Activated T-cell treated with anti-CD3 and anti-CD28 coated beads for 4 hours (primary cell): ENCODE results near the gene MAP3K2.
"Not testable (repeated sequence)": the region's sequence is repeated elsewhere in the genome, so short reads cannot be mapped to it uniquely, and the experiment has no call there.

Experiments used
- DNase-seq: peaks from one replicate; pipeline ENCODE4 v3.0.0-alpha.2; 2020

MAP3K2 gene

DNA sequence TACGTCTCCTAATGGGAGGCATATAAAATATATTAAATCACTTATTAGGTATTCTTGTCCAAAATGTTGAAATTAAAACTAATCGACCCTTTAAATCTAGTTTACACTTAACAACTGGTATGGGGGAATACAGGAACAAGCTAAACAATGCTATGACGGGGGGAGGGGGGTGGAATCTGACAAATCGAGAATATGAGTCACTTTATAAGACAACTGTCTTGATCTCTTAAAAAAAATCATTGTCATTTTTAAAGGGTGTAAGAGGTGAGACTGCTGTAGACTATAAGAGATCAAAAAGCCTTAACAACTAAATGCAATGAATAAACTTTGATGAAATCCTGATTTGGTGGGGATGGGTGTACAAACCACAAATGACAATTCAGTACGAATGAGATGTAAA lies 6.0 kb downstream of the MAP3K2 start:
- DNase-seq, result peak; percentile 31

DNA sequence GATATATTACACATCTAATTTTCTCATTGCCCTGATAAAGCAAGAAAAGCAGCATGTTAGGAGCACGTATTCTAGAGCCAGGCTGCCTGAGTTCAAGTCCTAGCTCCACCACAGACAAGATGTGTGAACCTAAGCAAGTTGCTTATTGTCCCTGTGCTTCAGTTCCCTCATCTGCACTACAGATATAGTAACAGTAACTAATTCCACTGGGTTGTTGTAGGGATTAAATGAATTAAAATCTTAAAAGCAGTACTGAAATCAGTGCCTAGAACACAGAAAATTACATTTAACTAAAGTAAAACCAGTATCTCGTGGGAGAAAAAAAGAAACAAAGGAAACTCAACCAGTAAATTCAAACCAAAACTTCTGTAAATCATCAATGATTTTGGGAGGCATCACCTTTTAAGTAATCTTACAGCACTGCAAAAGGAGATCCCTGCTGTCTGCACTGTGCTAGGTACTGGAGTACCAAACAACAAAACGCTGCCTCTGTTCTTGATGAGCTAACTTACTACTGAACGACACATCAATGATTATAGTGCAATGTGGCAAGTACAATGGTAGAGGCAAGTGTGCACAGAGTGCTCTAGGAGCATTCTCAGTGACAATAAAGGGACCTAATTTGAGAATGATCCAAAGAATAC lies 7.9 kb downstream of the MAP3K2 start:
- DNase-seq, result no peak

DNA sequence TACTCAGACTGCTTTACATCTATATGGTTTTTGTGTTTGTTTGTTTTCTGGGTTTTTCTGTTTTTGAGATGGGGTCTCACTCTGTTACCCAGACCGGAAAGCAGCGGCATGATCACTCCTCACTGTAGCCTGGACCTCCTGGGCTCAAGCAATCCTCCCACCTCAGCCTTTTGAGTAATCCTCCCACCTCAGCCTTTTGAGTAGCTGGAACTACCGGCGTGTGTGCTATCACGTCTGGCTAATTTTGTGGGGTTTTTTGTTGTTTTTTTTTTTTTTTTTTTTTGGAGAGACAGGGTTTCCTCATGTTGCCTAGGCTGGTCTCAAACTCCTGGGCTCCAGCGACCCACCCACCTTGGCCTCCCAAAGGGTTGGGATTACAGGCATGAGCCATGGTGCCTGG lies 9.1 kb downstream of the MAP3K2 start:
- DNase-seq, result no peak

DNA sequence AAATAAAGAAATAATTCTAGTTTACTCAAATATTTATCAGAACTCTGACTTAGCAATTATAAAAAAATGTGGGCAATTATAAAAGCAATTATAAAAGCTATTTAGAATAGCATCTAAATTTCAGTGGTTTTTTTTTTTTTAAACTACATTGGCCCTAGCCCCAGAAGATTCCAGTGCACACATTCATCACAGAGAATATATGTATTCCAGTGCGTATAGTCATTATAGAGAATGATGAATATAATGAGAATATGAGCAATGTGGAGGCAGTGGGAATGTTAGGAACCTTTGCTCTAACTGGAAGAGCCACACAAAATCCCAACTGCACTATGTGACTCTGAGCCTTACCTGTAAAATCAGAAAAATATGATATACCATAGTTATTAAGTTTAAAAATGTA lies 10.5 kb downstream of the MAP3K2 start:
- DNase-seq, result no peak

DNA sequence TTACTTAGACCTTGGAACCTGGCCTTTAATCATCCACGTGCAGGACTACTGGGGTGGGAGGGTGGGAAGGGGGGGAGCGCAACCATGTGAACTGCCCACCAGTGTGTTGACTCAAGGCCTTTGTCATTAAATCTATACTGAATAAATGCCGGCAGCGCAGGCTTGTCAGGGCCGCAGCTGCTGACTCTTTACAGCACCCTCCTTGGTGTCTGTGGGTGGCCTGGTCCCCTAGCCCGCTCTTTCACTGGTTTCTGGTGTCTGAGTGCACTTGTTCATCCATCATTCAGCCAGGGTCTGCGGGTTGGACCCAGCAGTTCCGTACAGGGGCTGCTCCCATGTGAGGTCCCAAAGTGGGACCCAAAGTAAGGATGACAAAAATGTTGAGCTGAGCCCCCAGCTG lies 11.5 kb downstream of the MAP3K2 start:
- DNase-seq, result no peak

DNA sequence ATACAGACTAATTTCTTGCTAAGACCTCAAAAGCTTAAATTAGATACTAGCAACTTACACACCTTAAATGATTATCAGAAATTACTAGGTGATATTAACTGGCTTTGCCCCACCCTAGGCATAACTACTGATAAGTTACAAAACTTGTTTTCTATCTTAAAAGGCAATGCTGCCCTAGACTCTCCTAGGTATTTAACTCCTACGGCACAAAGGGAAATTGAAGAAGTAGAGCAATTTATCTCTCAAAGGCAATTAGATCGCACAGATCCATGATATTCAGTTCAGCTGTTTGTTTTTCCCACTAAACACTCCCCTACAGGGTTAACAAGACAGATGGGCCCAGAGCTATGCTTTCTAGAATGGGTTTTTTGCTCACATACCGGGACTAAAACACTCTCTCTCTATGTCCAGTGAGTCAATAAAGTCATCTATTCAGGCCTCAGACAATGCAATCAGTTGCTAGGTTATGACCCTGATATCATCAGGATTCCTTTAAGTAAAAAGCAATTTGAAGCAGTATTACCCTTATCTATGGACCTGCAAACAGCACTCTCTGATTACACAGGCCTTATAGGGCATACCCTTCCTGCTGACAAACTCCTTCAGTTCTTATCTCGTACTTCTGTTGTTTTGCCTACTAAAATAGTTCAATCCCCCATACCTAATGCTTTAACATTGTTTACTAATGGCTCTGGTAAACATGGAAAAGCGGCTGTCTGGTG lies 14.3 kb downstream of the MAP3K2 start:
- DNase-seq, result no peak

DNA sequence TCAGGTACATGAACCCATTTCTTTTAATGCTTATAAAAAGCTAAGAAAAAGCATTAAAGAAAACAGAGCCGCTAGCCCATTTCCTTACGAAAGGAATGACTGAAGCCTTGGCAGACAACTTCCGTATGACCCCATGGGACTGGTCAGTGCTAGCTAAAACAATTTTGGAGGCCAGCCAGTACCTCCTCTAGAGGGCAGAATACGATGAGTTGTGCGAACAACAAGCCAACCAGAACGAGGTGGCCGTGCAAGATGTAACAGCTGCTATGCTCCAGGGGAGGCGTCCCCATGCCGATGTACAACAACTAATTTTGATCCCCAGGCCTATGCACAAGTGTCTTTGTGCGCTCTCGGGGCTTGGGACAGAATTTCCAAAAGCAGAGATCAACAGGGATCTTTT lies 16.7 kb downstream of the MAP3K2 start:
- DNase-seq, result no peak

DNA sequence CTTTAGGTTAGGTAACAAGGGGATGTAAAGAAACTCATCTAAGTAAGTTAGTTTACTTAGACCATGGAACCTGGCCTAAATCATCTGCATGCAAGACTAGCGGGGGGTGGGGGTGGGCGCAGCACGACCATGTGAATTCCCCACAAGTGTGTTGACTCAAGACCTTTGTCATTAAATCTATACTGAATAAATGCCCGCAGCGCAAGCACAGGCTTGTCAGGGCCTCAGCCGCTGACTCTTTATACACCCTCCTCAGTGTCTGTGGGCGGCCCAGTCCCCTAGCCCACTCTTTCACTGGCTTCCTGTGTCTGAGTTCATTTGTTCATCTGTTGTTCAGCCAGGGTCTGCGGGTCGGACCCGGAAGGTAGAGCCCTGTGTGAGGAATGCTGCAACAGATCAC lies 17.8 kb downstream of the MAP3K2 start:
- no peak for DNase-seq

DNA sequence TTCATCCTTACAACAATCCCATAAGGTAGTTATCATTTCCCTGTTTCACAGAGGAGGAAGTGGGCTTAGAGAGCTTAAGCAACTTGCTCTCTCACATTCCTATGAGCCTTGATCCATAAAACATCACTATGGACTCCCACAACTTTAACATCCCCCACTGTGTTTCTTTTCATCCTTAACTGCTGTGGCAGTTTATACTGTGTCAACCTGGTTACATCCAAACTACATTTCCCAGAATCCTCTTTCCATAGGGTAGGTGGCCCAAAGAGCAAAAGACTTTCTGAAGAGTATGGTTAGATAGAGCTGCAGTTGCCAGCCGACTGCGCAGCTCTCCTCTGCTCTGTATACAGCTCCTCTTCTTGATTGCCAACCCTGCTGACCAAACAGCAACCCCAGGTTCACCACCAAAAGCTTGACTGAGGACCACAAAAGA lies 22.5 kb downstream of the MAP3K2 start:
- DNase-seq, result no peak

DNA sequence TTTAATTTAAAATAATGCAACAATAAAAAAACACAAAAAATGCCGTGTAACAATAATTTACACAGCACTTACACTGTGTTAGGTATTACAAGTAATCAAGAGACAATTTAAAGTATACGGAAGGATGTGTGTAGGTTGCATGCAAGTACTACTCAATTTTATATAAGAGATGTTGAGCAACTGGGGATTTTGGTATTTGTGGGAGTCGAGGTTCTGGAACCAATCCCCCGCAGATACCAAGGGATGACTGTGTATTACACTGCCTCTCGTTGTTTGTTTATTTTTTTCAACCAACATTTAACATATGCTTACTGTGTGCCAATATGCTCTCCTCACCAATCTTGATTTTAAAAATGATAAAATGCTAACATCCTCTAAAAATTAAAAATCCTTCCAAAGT lies 24.8 kb downstream of the MAP3K2 start:
- DNase-seq, result no peak

DNA sequence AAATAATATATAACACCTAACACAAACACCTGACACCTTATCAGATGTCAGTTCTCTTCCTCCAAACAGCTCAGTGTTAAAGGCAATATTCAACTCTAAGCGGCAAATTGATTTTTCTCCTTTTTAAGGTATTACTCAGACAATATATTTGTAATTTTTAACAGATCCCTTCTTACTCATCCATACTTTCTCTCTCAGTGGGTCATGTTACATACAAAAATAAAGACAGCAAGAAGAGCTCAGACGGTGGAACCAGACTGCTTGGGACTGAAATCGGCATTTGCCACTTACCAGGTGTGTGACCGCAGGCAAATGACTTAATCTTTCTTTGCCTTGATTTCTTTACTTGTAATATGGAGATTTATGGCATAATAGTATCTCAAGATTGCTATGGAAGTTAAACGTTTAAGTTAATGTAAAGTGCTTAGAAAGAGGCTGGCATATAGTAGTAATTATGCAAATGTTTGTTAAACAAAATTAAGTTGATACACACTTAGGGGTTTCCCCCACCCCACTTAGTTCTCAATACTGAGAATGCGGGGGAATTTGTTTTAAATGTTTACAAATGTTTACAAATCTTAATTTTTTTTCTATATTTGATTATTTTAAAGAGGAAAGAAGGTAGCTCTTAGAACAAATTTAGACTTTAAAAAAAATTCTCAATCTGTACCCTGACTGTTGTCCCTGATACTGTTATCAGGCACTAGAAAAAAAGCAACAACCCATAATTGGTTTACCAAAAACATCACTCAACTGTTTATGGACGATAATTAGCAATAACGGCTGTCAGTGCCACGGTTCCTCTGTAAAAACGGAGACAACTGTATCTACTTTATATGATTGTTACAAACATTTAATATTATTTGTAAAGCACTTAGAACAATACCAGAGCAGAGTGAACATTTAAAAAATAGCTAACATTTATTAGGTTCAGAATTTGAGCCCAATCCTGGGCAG lies 25.6 kb downstream of the MAP3K2 start:
- DNase-seq, result no peak

DNA sequence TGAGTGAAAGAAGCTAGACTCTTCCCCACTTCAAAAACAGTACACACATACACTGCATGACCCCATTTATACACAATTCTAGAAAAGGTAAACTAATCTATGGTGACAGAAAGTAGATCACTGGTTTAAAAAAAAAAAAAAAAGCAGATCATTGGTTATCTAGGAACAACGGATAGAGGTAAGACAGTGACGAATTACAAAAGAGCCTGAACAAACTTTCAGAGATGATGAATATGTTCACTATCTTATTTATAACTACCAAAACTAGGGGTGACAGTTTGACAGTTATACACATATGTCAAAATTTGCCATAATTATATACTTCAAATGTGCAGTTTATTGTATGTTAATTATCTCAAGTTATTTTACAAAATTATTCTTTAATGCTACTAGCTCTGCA lies 27.5 kb downstream of the MAP3K2 start:
- no peak for DNase-seq

DNA sequence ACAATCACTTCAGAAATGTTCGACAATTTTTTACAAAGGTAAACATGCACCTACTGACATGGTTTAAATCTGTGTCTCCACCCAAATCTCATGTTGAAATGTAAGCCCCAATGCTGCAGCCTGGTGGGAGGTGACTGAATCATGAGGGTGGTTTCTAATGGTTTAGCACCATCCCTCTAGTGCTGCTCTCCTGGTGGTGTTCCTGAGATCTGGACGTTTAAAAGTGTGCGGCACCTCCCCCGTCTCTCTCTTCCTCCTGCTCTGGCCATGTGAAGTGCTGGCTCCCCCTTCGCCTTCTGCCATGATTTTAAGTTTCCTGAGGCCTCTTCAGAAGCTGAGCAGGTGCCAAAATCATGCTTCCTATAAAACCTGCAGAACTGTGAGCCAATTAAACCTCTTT lies 28.3 kb downstream of the MAP3K2 start:
- DNase-seq, result no peak

DNA sequence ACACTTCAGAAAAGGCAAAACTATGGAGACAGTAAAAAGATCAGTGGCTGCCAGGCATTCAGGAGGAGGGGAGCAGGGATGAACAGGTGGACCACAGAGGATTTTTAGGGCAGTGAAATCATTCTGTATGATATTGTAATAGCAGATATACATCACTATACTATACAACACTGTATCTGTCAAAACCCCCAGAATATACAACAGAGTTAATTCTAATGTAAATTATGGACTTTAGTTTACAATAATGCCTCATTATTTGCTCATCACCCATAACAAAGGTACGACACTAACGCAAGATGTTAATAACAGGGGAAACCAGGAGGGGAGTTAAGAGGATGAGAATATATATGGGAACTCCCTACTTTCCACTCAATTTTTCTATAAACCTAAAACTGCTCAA lies 28.8 kb downstream of the MAP3K2 start:
- no peak for DNase-seq

DNA sequence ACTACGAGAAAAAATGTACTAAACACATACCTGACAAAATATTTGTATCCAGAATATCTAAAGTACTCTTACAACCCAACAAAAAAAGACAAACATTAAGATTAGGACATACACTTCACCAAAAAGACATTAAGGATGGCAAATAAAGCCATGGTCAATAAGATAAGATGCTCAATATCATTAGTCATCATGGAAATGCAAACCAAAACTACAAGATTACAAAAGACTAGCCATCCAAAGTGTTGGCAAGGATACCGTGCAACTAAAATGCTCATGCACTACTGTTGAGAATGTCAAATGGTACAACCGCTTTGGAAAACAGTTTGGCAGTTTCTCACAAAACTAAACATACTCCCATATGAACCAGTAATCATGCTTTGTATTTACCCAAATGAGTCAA lies 29.7 kb downstream of the MAP3K2 start:
- no peak for DNase-seq

DNA sequence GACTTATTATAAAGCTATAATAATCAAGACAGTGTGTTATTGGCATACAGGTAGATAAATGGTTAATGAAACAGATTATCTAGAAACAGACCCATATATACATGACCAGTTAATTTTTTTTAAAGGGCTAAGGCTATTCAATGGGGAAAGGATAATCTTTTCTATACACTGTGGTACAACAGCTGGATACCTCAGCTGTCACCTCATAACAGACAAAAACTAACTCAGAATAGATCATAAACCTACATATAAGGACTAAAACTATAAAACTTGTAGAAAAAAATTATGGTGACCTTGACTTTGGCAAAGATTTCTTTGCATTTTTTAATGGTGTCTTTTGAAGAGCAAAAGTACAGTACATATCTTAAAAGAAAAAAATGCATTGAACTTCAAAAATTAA lies 30.2 kb downstream of the MAP3K2 start:
- no peak for DNase-seq

DNA sequence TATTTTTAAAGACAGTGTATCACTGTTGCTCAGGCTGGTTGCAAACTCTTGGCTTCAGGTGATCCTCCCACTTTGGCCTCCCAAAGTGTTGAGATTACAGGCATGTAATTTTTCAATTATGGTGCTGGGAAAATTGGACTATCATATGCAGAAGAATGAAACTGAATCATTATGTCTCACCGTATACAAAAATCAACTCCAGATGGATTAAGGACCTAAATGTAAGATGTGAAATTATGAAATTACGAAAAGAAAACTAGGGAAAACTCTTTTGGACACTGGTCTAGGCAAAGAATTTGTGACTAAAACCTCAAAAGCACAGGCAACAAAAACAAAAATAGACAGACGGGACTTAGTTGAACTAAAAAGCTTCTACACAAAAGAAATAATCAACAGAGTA lies 31.2 kb downstream of the MAP3K2 start:
- no peak for DNase-seq

DNA sequence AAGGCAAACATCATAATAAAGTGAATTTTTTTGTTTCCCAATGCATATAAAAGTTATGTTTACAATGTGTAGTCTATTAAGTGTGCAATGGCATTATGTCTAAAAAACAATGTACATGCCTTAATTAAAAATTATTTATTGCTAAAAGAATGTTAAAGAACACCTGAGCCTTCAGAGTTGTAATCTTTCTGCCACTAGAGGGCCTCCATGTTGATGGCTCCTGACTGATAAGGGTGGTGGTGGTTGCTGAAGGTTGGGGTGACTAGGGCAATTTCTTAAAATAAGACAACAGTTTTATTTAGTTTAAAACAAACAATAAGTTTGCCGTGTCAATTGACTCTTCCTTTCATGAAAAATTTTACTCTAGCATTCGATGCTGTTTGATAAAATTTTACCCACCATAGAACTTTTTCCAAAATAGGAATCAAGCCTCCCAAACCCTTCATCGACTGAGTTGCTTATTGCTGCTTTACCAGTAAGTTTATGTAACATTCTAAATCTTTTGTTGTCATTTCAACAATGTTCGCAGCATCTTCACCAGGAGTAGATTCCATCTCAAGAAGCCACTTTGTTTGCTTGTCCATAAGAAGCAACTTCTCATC lies 32.3 kb downstream of the MAP3K2 start:
- DNase-seq, result peak; percentile 25

DNA sequence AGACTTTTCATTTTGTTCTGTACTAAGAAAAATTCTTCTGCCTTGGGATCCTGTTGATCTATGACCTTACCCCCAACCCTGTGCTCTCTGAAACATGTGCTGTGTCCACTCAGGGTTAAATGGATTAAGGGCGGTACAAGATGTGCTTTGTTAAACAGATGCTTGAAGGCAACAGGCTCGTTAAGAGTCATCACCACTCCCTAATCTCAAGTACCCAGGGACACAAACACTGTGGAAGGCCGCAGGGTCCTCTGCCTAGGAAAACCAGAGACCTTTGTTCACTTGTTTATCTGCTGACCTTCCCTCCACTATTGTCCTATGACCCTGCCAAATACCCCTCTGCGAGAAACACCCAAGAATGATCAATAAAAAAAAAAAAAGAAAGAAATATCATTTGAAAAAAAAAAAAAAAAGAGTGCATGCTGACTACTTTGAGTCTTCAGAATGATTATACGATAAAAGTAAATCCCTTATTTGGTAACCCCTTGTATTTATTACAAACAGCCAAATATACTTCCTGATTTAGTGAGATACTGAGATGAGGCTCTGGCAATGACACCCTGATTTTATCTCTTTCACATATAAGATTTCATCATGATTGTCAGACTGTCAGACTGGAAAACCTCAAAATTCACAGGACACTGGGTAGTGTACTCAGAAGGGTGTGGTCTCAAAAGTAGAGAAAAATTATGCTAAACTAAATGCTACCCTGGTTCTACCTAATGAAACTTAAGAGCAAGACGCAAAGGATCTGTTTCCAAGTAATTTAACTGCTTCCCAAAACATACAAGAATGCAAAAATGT lies 33.7 kb downstream of the MAP3K2 start:
- DNase-seq, result not testable (repeated sequence)

DNA sequence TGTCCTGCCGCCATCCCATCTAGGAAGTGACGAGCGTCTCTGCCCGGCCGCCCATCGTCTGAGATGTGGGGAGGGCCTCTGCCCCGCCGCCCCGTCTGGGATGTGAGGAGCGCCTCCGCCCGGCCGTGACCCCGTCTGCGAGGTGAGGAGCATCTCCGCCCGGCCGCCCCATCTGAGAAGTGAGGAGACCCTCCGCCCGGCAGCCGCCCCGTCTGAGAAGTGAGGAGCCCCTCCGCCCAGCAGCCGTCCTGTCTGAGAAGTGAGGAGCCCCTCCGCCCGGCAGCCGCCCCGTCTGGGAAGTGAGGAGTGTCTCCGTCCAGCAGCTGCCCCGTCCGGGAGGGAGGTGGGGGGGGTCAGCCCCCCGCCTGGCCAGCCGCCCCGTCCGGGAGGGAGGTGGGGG lies 34.6 kb downstream of the MAP3K2 start:
- not testable (repeated sequence) for DNase-seq

DNA sequence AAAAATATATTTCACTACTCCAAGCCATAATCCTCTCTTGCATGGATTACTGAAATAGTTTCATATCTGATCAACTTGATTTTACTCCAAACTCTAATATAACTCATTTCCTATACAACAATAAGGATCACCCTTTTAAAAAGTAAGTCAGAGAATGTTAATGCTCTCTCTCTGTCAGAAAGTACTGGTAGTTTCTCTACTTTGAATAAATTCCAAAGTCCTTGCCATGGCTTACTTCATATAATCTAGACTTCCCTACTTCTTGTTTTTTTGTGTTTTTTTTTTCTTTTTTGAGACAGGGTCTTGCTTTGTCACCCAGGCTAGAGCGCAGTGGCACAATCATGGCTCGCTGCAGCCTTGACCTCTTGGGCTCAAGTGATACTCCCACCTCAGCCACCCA lies 36.2 kb downstream of the MAP3K2 start:
- no peak for DNase-seq

DNA sequence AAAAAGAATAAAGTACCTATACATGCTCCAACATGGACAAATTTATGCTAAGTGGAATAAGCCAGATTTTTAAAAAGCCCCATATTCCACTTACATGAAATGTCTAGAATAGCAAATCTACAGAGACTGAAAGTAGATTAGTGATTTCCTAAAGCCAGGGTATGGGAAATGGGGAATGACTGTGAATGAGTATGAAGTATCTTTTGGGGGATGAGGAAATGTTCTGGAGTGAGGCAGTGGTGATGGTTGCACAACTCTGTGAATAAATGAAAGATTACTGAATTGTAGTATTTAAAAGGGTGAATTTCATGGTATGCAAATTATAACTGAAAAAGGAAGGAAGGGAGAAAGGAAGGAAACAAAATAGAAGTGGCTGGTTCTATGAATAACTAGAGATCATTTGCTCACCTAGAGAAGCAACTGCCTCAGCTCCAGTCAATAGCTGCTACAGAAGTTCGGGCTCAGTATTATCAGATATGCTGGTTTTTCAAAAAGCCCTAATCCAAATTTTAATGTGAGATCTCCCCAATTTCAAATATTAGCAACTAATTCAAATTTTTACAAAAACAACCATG lies 39.3 kb downstream of the MAP3K2 start:
- no peak for DNase-seq
